HEK293 (cell line): ENCODE results near the gene AFF4.

Experiments used
- IKZF3 ChIP-seq: fragments of 450-650 bp; IDR thresholded peaks from 2 replicates; pipeline ENCODE4 v1.5.0; 2018; ENCODE audit warnings: missing biosample characterization, mild to moderate bottlenecking, missing genetic modification characterization, moderate library complexity
- KLF9 ChIP-seq: fragments of 450-650 bp; formaldehyde crosslinking; IDR thresholded peaks from 2 replicates; pipeline ENCODE4 v1.5.1; 2016; ENCODE audit warnings: missing biosample characterization, missing genetic modification characterization, low read depth
- OVOL3 ChIP-seq: fragments of 450-650 bp; formaldehyde crosslinking; IDR thresholded peaks from 2 replicates; pipeline ENCODE4 v1.5.1; 2016; ENCODE audit warnings: missing biosample characterization, missing genetic modification characterization
- SP3 ChIP-seq: fragments of 450-650 bp; formaldehyde crosslinking; IDR thresholded peaks from 2 replicates; pipeline ENCODE4 v1.5.1; 2016; ENCODE audit warnings: missing biosample characterization, missing genetic modification characterization
- TSHZ1 ChIP-seq: fragments of 450-650 bp; formaldehyde crosslinking; IDR thresholded peaks from 2 replicates; pipeline ENCODE4 v1.5.1; 2016; ENCODE audit warnings: missing biosample characterization, missing genetic modification characterization, borderline replicate concordance
- ZBTB48 ChIP-seq: fragments of 450-650 bp; formaldehyde crosslinking; IDR thresholded peaks from 2 replicates; pipeline ENCODE4 v1.5.1; 2016; ENCODE audit warnings: missing biosample characterization, missing genetic modification characterization
- ZBTB7A ChIP-seq: fragments of 450-650 bp; formaldehyde crosslinking; IDR thresholded peaks from 2 replicates; pipeline ENCODE4 v1.5.1; 2016; ENCODE audit warnings: low read depth, missing biosample characterization, missing genetic modification characterization
- ZNF223 ChIP-seq: fragments of 450-650 bp; formaldehyde crosslinking; IDR thresholded peaks from 2 replicates; pipeline ENCODE4 v1.5.1; 2016; ENCODE audit warnings: missing biosample characterization, missing genetic modification characterization
- ZNF248 ChIP-seq: fragments of 450-650 bp; formaldehyde crosslinking; IDR thresholded peaks from 2 replicates; pipeline ENCODE4 v1.5.1; 2017; ENCODE audit warnings: missing biosample characterization, missing genetic modification characterization
- ZNF274 ChIP-seq, 2 experiments: fragments of 200-500 bp in 1 of 2; fragments of 450-650 bp in 1 of 2; sonication (Bioruptor generic) in 1 of 2; formaldehyde crosslinking in 1 of 2; IDR thresholded peaks; 2 replicates each; pipeline versions ENCODE4 v1.5.1 to v1.6.1; 2014 to 2016; ENCODE audit warnings: borderline replicate concordance in 1 of 2, inconsistent platforms in 1 of 2, low read length in 1 of 2, missing biosample characterization in 1 of 2, missing genetic modification characterization in 1 of 2
- ZNF366 ChIP-seq: fragments of 450-650 bp; formaldehyde crosslinking; conservative IDR thresholded peaks from 2 replicates; pipeline ENCODE4 v1.5.1; 2016; ENCODE audit warnings: missing biosample characterization, missing genetic modification characterization
- ZNF398 ChIP-seq: fragments of 450-650 bp; formaldehyde crosslinking; IDR thresholded peaks from 2 replicates; pipeline ENCODE4 v1.5.1; 2017; ENCODE audit warnings: missing biosample characterization, missing genetic modification characterization
- ZNF449 ChIP-seq: fragments of 450-650 bp; formaldehyde crosslinking; IDR thresholded peaks from 2 replicates; pipeline ENCODE4 v1.5.1; 2017; ENCODE audit warnings: missing biosample characterization, mild to moderate bottlenecking, missing genetic modification characterization, moderate library complexity
- ZNF544 ChIP-seq: fragments of 450-650 bp; formaldehyde crosslinking; IDR thresholded peaks from 2 replicates; pipeline ENCODE4 v1.5.0; 2017; ENCODE audit warnings: missing biosample characterization, missing genetic modification characterization
- ZNF580 ChIP-seq: fragments of 450-650 bp; formaldehyde crosslinking; IDR thresholded peaks from 2 replicates; pipeline ENCODE4 v1.5.1; 2016; ENCODE audit warnings: missing biosample characterization, missing genetic modification characterization
- ZNF610 ChIP-seq: fragments of 450-650 bp; formaldehyde crosslinking; IDR thresholded peaks from 2 replicates; pipeline ENCODE4 v1.5.1; 2016; ENCODE audit warnings: missing biosample characterization, missing genetic modification characterization, borderline replicate concordance
- ZNF654 ChIP-seq: fragments of 450-650 bp; formaldehyde crosslinking; IDR thresholded peaks from 2 replicates; pipeline ENCODE4 v1.5.1; 2016; ENCODE audit warnings: low read depth, missing biosample characterization, missing genetic modification characterization
- ZNF658 ChIP-seq: fragments of 450-650 bp; formaldehyde crosslinking; IDR thresholded peaks from 2 replicates; pipeline ENCODE4; 2016; ENCODE audit warnings: missing biosample characterization, missing genetic modification characterization
- ZNF76 ChIP-seq: fragments of 450-650 bp; formaldehyde crosslinking; IDR thresholded peaks from 2 replicates; pipeline ENCODE4; 2016; ENCODE audit warnings: low read depth, missing biosample characterization, missing genetic modification characterization, borderline replicate concordance
- ZNF777 ChIP-seq: fragments of 450-650 bp; formaldehyde crosslinking; IDR thresholded peaks from 2 replicates; pipeline ENCODE4 v1.5.1; 2017; ENCODE audit warnings: missing biosample characterization, missing genetic modification characterization, borderline replicate concordance
- TF ChIP-seq, protein P1 (sequence below): fragments of 450-650 bp; formaldehyde crosslinking; IDR thresholded peaks from 2 replicates; pipeline ENCODE4 v1.5.1; 2017; ENCODE audit warnings: missing biosample characterization, missing genetic modification characterization
- TF ChIP-seq, protein P2 (sequence below): fragments of 450-650 bp; IDR thresholded peaks from 2 replicates; pipeline ENCODE4 v1.5.1; 2018; ENCODE audit warnings: missing biosample characterization, missing genetic modification characterization
- TF ChIP-seq, protein P3 (sequence below): fragments of 450-650 bp; formaldehyde crosslinking; IDR thresholded peaks from 2 replicates; pipeline ENCODE4 v1.5.1; 2016; ENCODE audit warnings: missing biosample characterization, missing genetic modification characterization, low read depth
- TF ChIP-seq, protein P4 (sequence below): fragments of 450-650 bp; formaldehyde crosslinking; IDR thresholded peaks from 2 replicates; pipeline ENCODE4 v1.5.1; 2016; ENCODE audit warnings: missing biosample characterization, missing genetic modification characterization

Gene AFF4

DNA sequence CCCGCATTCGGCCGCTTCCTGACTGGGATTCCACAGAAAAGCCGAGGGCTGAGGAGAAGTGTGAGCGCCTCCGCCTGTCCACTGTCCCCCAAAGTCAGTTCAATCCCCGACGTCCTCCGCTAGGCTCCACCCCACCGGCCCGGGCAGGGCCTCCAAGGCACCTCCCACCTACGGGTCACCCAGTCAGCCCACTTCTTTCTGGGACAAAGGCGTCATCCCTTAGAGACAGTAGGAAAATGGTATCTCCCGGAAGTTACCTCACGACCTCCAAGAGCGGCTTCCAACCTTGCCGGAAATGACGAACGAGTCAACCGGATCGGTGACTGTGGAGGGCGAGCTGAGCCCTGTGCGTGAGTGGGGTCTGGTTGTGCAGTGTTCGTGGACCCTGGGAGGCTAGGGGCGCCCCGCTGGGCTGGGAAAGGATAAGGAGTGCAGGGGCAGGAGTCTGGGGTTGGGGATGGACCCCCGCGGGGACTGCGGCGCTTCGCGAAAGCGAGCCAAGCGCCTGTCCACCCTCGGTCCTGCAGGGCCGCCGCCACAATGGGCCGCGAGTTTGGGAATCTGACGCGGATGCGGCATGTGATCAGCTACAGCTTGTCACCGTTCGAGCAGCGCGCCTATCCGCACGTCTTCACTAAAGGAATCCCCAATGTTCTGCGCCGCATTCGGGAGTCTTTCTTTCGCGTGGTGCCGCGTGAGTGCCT is 96.9 kb downstream of the AFF4 start, which contains the start of the genes GDF9 and UQCRQ (continued):
- TF ChIP-seq ZNF366 (tag by site-specific recombination) = no peak
- TF ChIP-seq ZNF274 (IDR thresholded peaks at IDR 0.05; ENCODE audit: low read length) = no peak
- TF ChIP-seq ZNF274 (tag by site-specific recombination; IDR thresholded peaks at IDR 0.05; ENCODE audit: borderline replicate concordance) = no peak
- TF ChIP-seq ZNF654 (tag by site-specific recombination) = 0 out of 2 replicates have a peak, but pooled peaks have one; percentile 3
- 0 out of 2 replicates have a peak, but pooled peaks have one; percentile 21 for TF ChIP-seq ZBTB7A
- no peak for TF ChIP-seq OVOL3
- no peak for TF ChIP-seq ZNF544 (tag by site-specific recombination)
- no peak for TF ChIP-seq ZNF449 (tag by site-specific recombination)
- TF ChIP-seq SP3 (tag by site-specific recombination) = peak; percentile 93
- 0 out of 2 replicates have a peak, but pooled peaks have one; percentile 30 for TF ChIP-seq ZBTB48
- TF ChIP-seq ZNF610 (tag by site-specific recombination) = peak; percentile 74; the same call in 1 of the 2 replicates
- 0 out of 2 replicates have a peak, but pooled peaks have one; percentile 53 for TF ChIP-seq ZNF777 (tag by site-specific recombination)
- TF ChIP-seq, protein P1, sequence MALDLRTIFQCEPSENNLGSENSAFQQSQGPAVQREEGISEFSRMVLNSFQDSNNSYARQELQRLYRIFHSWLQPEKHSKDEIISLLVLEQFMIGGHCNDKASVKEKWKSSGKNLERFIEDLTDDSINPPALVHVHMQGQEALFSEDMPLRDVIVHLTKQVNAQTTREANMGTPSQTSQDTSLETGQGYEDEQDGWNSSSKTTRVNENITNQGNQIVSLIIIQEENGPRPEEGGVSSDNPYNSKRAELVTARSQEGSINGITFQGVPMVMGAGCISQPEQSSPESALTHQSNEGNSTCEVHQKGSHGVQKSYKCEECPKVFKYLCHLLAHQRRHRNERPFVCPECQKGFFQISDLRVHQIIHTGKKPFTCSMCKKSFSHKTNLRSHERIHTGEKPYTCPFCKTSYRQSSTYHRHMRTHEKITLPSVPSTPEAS (tag by site-specific recombination) = no peak
- no peak for TF ChIP-seq TSHZ1 (tag by site-specific recombination)
- TF ChIP-seq, protein P2, sequence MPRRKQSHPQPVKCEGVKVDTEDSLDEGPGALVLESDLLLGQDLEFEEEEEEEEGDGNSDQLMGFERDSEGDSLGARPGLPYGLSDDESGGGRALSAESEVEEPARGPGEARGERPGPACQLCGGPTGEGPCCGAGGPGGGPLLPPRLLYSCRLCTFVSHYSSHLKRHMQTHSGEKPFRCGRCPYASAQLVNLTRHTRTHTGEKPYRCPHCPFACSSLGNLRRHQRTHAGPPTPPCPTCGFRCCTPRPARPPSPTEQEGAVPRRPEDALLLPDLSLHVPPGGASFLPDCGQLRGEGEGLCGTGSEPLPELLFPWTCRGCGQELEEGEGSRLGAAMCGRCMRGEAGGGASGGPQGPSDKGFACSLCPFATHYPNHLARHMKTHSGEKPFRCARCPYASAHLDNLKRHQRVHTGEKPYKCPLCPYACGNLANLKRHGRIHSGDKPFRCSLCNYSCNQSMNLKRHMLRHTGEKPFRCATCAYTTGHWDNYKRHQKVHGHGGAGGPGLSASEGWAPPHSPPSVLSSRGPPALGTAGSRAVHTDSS = no peak
- TF ChIP-seq ZNF658 (tag by site-specific recombination) = no peak
- peak; percentile 65; the same call in 1 of the 2 replicates for TF ChIP-seq IKZF3 (tag by site-specific recombination)
- no peak for TF ChIP-seq ZNF398 (tag by site-specific recombination)
- TF ChIP-seq, protein P3, sequence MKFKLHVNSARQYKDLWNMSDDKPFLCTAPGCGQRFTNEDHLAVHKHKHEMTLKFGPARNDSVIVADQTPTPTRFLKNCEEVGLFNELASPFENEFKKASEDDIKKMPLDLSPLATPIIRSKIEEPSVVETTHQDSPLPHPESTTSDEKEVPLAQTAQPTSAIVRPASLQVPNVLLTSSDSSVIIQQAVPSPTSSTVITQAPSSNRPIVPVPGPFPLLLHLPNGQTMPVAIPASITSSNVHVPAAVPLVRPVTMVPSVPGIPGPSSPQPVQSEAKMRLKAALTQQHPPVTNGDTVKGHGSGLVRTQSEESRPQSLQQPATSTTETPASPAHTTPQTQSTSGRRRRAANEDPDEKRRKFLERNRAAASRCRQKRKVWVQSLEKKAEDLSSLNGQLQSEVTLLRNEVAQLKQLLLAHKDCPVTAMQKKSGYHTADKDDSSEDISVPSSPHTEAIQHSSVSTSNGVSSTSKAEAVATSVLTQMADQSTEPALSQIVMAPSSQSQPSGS (tag by site-specific recombination) = peak; percentile 82
- TF ChIP-seq ZNF223 = no peak
- TF ChIP-seq, protein P4, sequence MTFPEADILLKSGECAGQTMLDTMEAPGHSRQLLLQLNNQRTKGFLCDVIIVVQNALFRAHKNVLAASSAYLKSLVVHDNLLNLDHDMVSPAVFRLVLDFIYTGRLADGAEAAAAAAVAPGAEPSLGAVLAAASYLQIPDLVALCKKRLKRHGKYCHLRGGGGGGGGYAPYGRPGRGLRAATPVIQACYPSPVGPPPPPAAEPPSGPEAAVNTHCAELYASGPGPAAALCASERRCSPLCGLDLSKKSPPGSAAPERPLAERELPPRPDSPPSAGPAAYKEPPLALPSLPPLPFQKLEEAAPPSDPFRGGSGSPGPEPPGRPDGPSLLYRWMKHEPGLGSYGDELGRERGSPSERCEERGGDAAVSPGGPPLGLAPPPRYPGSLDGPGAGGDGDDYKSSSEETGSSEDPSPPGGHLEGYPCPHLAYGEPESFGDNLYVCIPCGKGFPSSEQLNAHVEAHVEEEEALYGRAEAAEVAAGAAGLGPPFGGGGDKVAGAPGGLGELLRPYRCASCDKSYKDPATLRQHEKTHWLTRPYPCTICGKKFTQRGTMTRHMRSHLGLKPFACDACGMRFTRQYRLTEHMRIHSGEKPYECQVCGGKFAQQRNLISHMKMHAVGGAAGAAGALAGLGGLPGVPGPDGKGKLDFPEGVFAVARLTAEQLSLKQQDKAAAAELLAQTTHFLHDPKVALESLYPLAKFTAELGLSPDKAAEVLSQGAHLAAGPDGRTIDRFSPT (tag by site-specific recombination) = no peak
- peak; percentile 20; the same call in 1 of the 2 replicates for TF ChIP-seq KLF9 (tag by site-specific recombination)
- TF ChIP-seq ZNF580 (tag by site-specific recombination) = peak; percentile 95
- no peak for TF ChIP-seq ZNF248
- TF ChIP-seq ZNF76 (tag by site-specific recombination) = peak; percentile 52; the same call in 1 of the 2 replicates
